H9 (cell line): ENCODE results near the gene ACTN1. TPM values are rescaled to one million over a fixed set of nuclear protein-coding genes. Genes with fewer than 3 reads are reported as not detected.
A peak's percentile ranks its signal among the peaks of the same experiment; 100 is the strongest.

Experiments used
- DNase-seq: peaks from one replicate; pipeline ENCODE4 v3.0.0-alpha.2; 2017
- H2AFZ ChIP-seq: one replicate; pipeline ENCODE4 v1.6.1; 2013; ENCODE audit warnings: mild to moderate bottlenecking, low read length, control low read depth, moderate library complexity
- H2AK5ac ChIP-seq: 2 replicates; pipeline ENCODE4 v1.6.1; 2013; ENCODE audit warnings: low read length, control low read depth, mixed read lengths; ENCODE audit not compliant: insufficient read length
- H2BK120ac ChIP-seq: one replicate; pipeline ENCODE4 v1.6.1; 2013; ENCODE audit warnings: low read depth, mild to moderate bottlenecking, low read length, control low read depth, inconsistent platforms; ENCODE audit not compliant: poor library complexity, severe bottlenecking
- H2BK12ac ChIP-seq: 2 replicates; pipeline ENCODE4 v1.6.1; 2013; ENCODE audit warnings: low read length, control low read depth, mixed read lengths, low read depth; ENCODE audit not compliant: insufficient read length
- H2BK15ac ChIP-seq: 2 replicates; pipeline ENCODE4 v1.6.1; 2013; ENCODE audit warnings: low read depth, low read length, control low read depth
- H2BK20ac ChIP-seq: one replicate; pipeline ENCODE4 v1.6.1; 2013; ENCODE audit warnings: low read depth, mild to moderate bottlenecking, low read length, control low read depth, inconsistent platforms; ENCODE audit not compliant: poor library complexity, severe bottlenecking
- H2BK5ac ChIP-seq: 2 replicates; pipeline ENCODE4 v1.6.1; 2013; ENCODE audit warnings: low read length, control low read depth, mixed read lengths; ENCODE audit not compliant: insufficient read length
- H3K14ac ChIP-seq: 2 replicates; pipeline ENCODE4 v1.6.1; 2013; ENCODE audit warnings: low read length, control low read depth; ENCODE audit not compliant: insufficient read depth
- H3K18ac ChIP-seq: 2 replicates; pipeline ENCODE4 v1.6.1; 2013; ENCODE audit warnings: low read depth, mild to moderate bottlenecking, mixed read lengths, low read length, control low read depth; ENCODE audit not compliant: insufficient read length
- H3K23ac ChIP-seq: 2 replicates; pipeline ENCODE4 v1.6.1; 2013; ENCODE audit warnings: low read length, control low read depth, mixed read lengths, low read depth; ENCODE audit not compliant: insufficient read length
- H3K23me2 ChIP-seq: 2 replicates; pipeline ENCODE4 v1.6.1; 2013; ENCODE audit warnings: low read depth, mild to moderate bottlenecking, mixed read lengths, low read length, control low read depth; ENCODE audit not compliant: insufficient read length, poor library complexity, severe bottlenecking
- H3K27ac ChIP-seq: 2 replicates; pipeline ENCODE4 v1.5.1; 2013; ENCODE audit warnings: low read length, control low read depth, mixed read lengths, low read depth; ENCODE audit not compliant: insufficient read length
- H3K27me3 ChIP-seq: 2 replicates; pipeline ENCODE4 v1.6.1; 2013; ENCODE audit warnings: low read length, control low read depth, inconsistent platforms; ENCODE audit not compliant: insufficient read depth
- H3K4ac ChIP-seq: 2 replicates; pipeline ENCODE4 v1.6.1; 2013; ENCODE audit warnings: low read depth, mild to moderate bottlenecking, control low read depth, inconsistent platforms, low read length, moderate library complexity
- H3K4me1 ChIP-seq: 2 replicates; pipeline ENCODE4 v1.6.1; 2013; ENCODE audit warnings: low read length, control low read depth, inconsistent platforms; ENCODE audit not compliant: insufficient read depth
- H3K4me2 ChIP-seq: 2 replicates; pipeline ENCODE4 v1.6.1; 2013; ENCODE audit warnings: low read length, control low read depth, mixed read lengths; ENCODE audit not compliant: insufficient read length, insufficient read depth
- H3K56ac ChIP-seq: 2 replicates; pipeline ENCODE4 v1.6.1; 2013; ENCODE audit warnings: low read depth, mild to moderate bottlenecking, mixed read lengths, low read length, control low read depth; ENCODE audit not compliant: insufficient read length
- H3K79me1 ChIP-seq: 2 replicates; pipeline ENCODE4 v1.6.1; 2013; ENCODE audit warnings: low read depth, mild to moderate bottlenecking, moderate library complexity, low read length, control low read depth, inconsistent platforms; ENCODE audit not compliant: insufficient read depth, poor library complexity, severe bottlenecking
- H3K79me2 ChIP-seq: 2 replicates; pipeline ENCODE4 v1.6.1; 2013; ENCODE audit warnings: low read length, control low read depth, inconsistent platforms; ENCODE audit not compliant: insufficient read depth
- H3K9ac ChIP-seq: 2 replicates; pipeline ENCODE4 v1.6.1; 2013; ENCODE audit warnings: low read length, control low read depth, mixed read lengths; ENCODE audit not compliant: insufficient read length; ENCODE audit errors: extremely low read depth
- H3K9me3 ChIP-seq: one replicate; pipeline ENCODE4 v1.6.1; 2013; ENCODE audit warnings: low read depth, low read length, inconsistent platforms; ENCODE audit not compliant: control insufficient read depth
- H3T11ph ChIP-seq: one replicate; pipeline ENCODE4 v1.6.1; 2013; ENCODE audit warnings: mild to moderate bottlenecking, low read length, control low read depth, inconsistent platforms
- H4K20me1 ChIP-seq: one replicate; pipeline ENCODE4 v1.6.1; 2013; ENCODE audit not compliant: control insufficient read depth, insufficient read length, insufficient read depth
- H4K5ac ChIP-seq: 2 replicates; pipeline ENCODE4 v1.6.1; 2013; ENCODE audit warnings: low read depth, mild to moderate bottlenecking, mixed read lengths, low read length, control low read depth; ENCODE audit not compliant: insufficient read length
- H4K8ac ChIP-seq: replicated peaks from 2 replicates; pipeline ENCODE4 v1.6.1; 2013; ENCODE audit warnings: low read length, control low read depth, mixed read lengths, low read depth; ENCODE audit not compliant: insufficient read length
- H4K91ac ChIP-seq: 2 replicates; pipeline ENCODE4 v1.6.1; 2013; ENCODE audit warnings: low read depth, mild to moderate bottlenecking, moderate library complexity, mixed read lengths, low read length, control low read depth; ENCODE audit not compliant: insufficient read length
- H3K27ac Mint-ChIP-seq, 3 experiments: 2 replicates in 2 of 3; 3 replicates in 1 of 3; pipeline ENCODE4 v1.8.0; 2020 to 2021; ENCODE audit warnings: mixed read lengths in 3 of 3, mild to moderate bottlenecking in 1 of 3, moderate library complexity in 1 of 3
- H3K27me3 Mint-ChIP-seq: 2 replicates; pipeline ENCODE4 v1.8.0; 2021; ENCODE audit warnings: low read depth, mild to moderate bottlenecking, moderate library complexity, mixed read lengths
- H3K36me3 Mint-ChIP-seq, 3 experiments: 2 replicates in 2 of 3; 3 replicates in 1 of 3; pipeline ENCODE4 v1.8.0; 2020 to 2021; ENCODE audit warnings: low read depth in 3 of 3, mixed read lengths in 3 of 3; ENCODE audit not compliant: insufficient read depth in 1 of 3
- H3K4me1 Mint-ChIP-seq, 2 experiments: 2 replicates each; pipeline ENCODE4 v1.8.0; 2020; ENCODE audit warnings: mixed read lengths in 2 of 2
- H3K4me3 Mint-ChIP-seq, 2 experiments: 2 replicates in 1 of 2; 3 replicates in 1 of 2; pipeline ENCODE4 v1.8.0; 2020 to 2021; ENCODE audit warnings: mild to moderate bottlenecking in 2 of 2, mixed read lengths in 2 of 2, moderate library complexity in 1 of 2
- H3K9me3 Mint-ChIP-seq, 2 experiments: 2 replicates in 1 of 2; 3 replicates in 1 of 2; pipeline ENCODE4 v1.8.0; 2020; ENCODE audit warnings: mild to moderate bottlenecking in 2 of 2, mixed read lengths in 2 of 2, moderate library complexity in 1 of 2
- CTCF ChIP-seq: fragments of 200-600 bp; sonication (generic); conservative IDR thresholded peaks from 3 replicates; pipeline ENCODE4 v1.8.0; 2021; ENCODE audit warnings: antibody characterized with exemption, mild to moderate bottlenecking
- WGBS: extraction: QIAGEN DNeasy Blood & Tissue Kit; methylation state at CpG from one replicate; pipeline ENCODE4 v1.1.7; 2013; ENCODE audit warnings: missing lambda C conversion rate, low lambda C conversion rate, mixed read lengths; ENCODE audit not compliant: insufficient read length; ENCODE audit errors: extremely low coverage; 5-methylcytosine and 5-hydroxymethylcytosine counted together
- total RNA-seq: library from RNA; stranded (reverse); gene quantifications from 2 replicates; pipeline ENCODE4 v1.2.1, GENCODE V29; 2021

ACTN1 gene
- total RNA-seq, 1 experiment from 2014 or later, result 219 TPM

- H4K20me1 ChIP-seq, result peaks cover 4% of the 10 kb centered on the region
- no CpG with 5 or more reads among the region's 8 CpGs for WGBS
- Mint-ChIP-seq H3K9me3 (no peaks in the 10 kb centered on the region), H3K4me3 (peak overlapping the region; percentile 86 to 91), H3K27ac (peak overlapping the region; percentile 25 to 93 (median 87)), H3K4me1 (peaks cover 47 to 48% of the 10 kb centered on the region in 2 experiments), H3K27me3 (peaks cover 8% of the 10 kb centered on the region), H3K36me3 (peaks cover 26 to 50% (median 38%) of the 10 kb centered on the region in 3 experiments)
- DNase-seq, result no peak
- no peak overlapping the region for H4K8ac ChIP-seq
- H2AFZ ChIP-seq, result no peak overlapping the region
- peak overlapping the region; percentile 77; the same call in 1 of the 2 replicates for H3K14ac ChIP-seq
- H2BK12ac ChIP-seq, result no peak overlapping the region
- no peak overlapping the region for H2BK20ac ChIP-seq
- no peaks in the 10 kb centered on the region for H3K27me3 ChIP-seq
- no peak overlapping the region for H2AK5ac ChIP-seq
- peaks cover 47% of the 10 kb centered on the region for H3K79me2 ChIP-seq
- H2BK5ac ChIP-seq, result no peak overlapping the region
- no peak overlapping the region for H3K56ac ChIP-seq
- peaks cover 17% of the 10 kb centered on the region for H3K23me2 ChIP-seq
- peaks cover 8% of the 10 kb centered on the region; the same call in 1 of the 2 replicates for H3K4me1 ChIP-seq
- no peak overlapping the region for H3T11ph ChIP-seq
- H3K4ac ChIP-seq, result no peak overlapping the region; the same call in 1 of the 2 replicates
- no peak for TF ChIP-seq CTCF
- no peak overlapping the region for H3K23ac ChIP-seq
- peak overlapping the region; percentile 87 for H3K18ac ChIP-seq
- no peak overlapping the region for H3K27ac ChIP-seq
- no peaks in the 10 kb centered on the region for H3K9me3 ChIP-seq
- H3K4me2 ChIP-seq, result peak overlapping the region; percentile 81
- peaks cover 8% of the 10 kb centered on the region for H3K79me1 ChIP-seq
- H2BK120ac ChIP-seq, result no peak overlapping the region
- H2BK15ac ChIP-seq, result no peak overlapping the region
- no peak overlapping the region for H4K5ac ChIP-seq
- H3K9ac ChIP-seq, result peak overlapping the region; percentile 71
- no peak overlapping the region for H4K91ac ChIP-seq
Observed at GRCh38 chr14:68977180-68977717, 1.9 kb downstream of the ACTN1 start.
